Lung (tissue), 12 donors: ENCODE results near the gene CST7. TPM values are rescaled to one million over a fixed set of nuclear protein-coding genes. Genes with fewer than 3 reads are reported as not detected.

Experiments used
- ATAC-seq: fragments of 200-7000 bp; cut with Tn5 transposase; one replicate; pipeline ENCODE4 v1.9.1; 2020; ENCODE audit warnings: moderate number of reproducible peaks; ENCODE audit not compliant: insufficient read depth, low FRiP score
- DNase-seq, 3 donors: peaks; one replicate each; pipeline ENCODE4 v3.0.0-alpha.2; 2013 to 2017
- H3K27ac ChIP-seq, 2 donors: one replicate each; pipeline ENCODE4 v1.5.1; 2013; ENCODE audit warnings: mild to moderate bottlenecking in 2 of 2, moderate library complexity in 2 of 2, control low read depth in 1 of 2, inconsistent platforms in 1 of 2, low read depth in 1 of 2, low read length in 1 of 2
- H3K27me3 ChIP-seq, 3 donors: one replicate each; pipeline ENCODE4 v1.5.1; 2013; ENCODE audit warnings: low read length in 2 of 3; ENCODE audit not compliant: control insufficient read depth in 3 of 3, insufficient read depth in 3 of 3
- H3K36me3 ChIP-seq, 4 donors: one replicate each; pipeline ENCODE4 v1.5.1; 2013; ENCODE audit warnings: low read length in 4 of 4, mild to moderate bottlenecking in 1 of 4, moderate library complexity in 1 of 4; ENCODE audit not compliant: control insufficient read depth in 4 of 4, insufficient read depth in 4 of 4
- H3K4me1 ChIP-seq, 5 donors: one replicate each; pipeline ENCODE4 v1.5.1; 2013; ENCODE audit warnings: low read length in 5 of 5, mild to moderate bottlenecking in 2 of 5, moderate library complexity in 1 of 5; ENCODE audit not compliant: control insufficient read depth in 5 of 5, insufficient read depth in 5 of 5
- H3K4me3 ChIP-seq: one replicate; pipeline ENCODE4 v1.5.1; 2013; ENCODE audit warnings: mild to moderate bottlenecking, control low read depth, moderate library complexity
- H3K9ac ChIP-seq, 2 donors: one replicate each; pipeline ENCODE4 v1.5.1; 2013; ENCODE audit warnings: low read length in 2 of 2, control low read depth in 1 of 2; ENCODE audit not compliant: insufficient read depth in 1 of 2
- H3K9me3 ChIP-seq, 4 donors: one replicate each; pipeline ENCODE4 v1.5.1; 2013; ENCODE audit warnings: low read length in 3 of 4, mild to moderate bottlenecking in 1 of 4, moderate library complexity in 1 of 4; ENCODE audit not compliant: control insufficient read depth in 4 of 4, insufficient read depth in 3 of 4
- CTCF ChIP-seq: IDR thresholded peaks from 2 replicates; pipeline ENCODE4 v1.5.1; 2012; ENCODE audit warnings: mild to moderate bottlenecking; ENCODE audit errors: control extremely low read depth, extremely low read depth
- WGBS, 2 donors: extraction: QIAGEN DNeasy Blood & Tissue Kit; methylation state at CpG; one replicate each; pipeline ENCODE4 v1.1.7; 2013; 5-methylcytosine and 5-hydroxymethylcytosine counted together
- polyA plus RNA-seq, 2 donors: library from polyadenylated mRNA; stranded (reverse); fragments of 200-250 nt; gene quantifications; one replicate each; pipeline ENCODE4 v1.2.1, GENCODE V29; 2013
- total RNA-seq, 2 donors: library from RNA; depleted of rRNA in 1 of 2; stranded (reverse); fragments of >200 nt in 1 of 2; gene quantifications; one replicate each; pipeline ENCODE4 v1.2.1, GENCODE V29; 2014 to 2021
- donor health status: control.
- donor health status: control.
- donor health status: Bipolar disorder and iron deficiency.
- donor health status: healthy.
- donor health status: DM: yes; HTN: yes; CAD: no.

The CST7 gene
- total and polyA plus RNA-seq, 4 donors, result 4.7 to 119 (median 8.4) TPM

GRCh38 chr20:24934716-24935115 lies 14.4 kb upstream of the CST7 start:
- Histone ChIP-seq H3K36me3 (no peaks in the 10 kb centered on the region), H3K27me3 (no peaks in the 10 kb centered on the region), H3K4me3 (no peak overlapping the region), H3K4me1 (peaks cover 0 to 4% (median 0%) of the 10 kb centered on the region in 5 donors), H3K9me3 (peaks cover 0 to 8% (median 0%) of the 10 kb centered on the region in 4 donors), H3K9ac (no peak overlapping the region), H3K27ac (no peak overlapping the region)
- ATAC-seq (no peak), DNase-seq (no peak)
- WGBS, 2 donors, result 84 to 85% methylated on average over 3 of the region's 3 CpGs
- no peak for TF ChIP-seq CTCF

GRCh38 chr20:24935140-24935539 lies 13.9 kb upstream of the CST7 start:
- no peak for DNase-seq
- Histone ChIP-seq H3K27me3 (no peaks in the 10 kb centered on the region), H3K9ac (no peak overlapping the region), H3K4me3 (no peak overlapping the region), H3K36me3 (no peaks in the 10 kb centered on the region), H3K9me3 (peaks cover 0 to 8% (median 0%) of the 10 kb centered on the region in 4 donors), H3K4me1 (peaks cover 0 to 4% (median 0%) of the 10 kb centered on the region in 5 donors), H3K27ac (no peak overlapping the region)
- no peak for TF ChIP-seq CTCF
- WGBS, 2 donors, result 79 to 88% methylated on average over 3 of the region's 3 CpGs
- ATAC-seq, result no peak

GRCh38 chr20:24935766-24936525 lies 13.1 kb upstream of the CST7 start:
- Histone ChIP-seq H3K9me3 (peaks cover 0 to 8% (median 0%) of the 10 kb centered on the region in 4 donors), H3K9ac (no peak overlapping the region), H3K4me3 (no peak overlapping the region), H3K4me1 (peaks cover 0 to 4% (median 0%) of the 10 kb centered on the region in 5 donors), H3K27ac (no peak overlapping the region), H3K36me3 (no peaks in the 10 kb centered on the region), H3K27me3 (no peaks in the 10 kb centered on the region)
- 92% methylated on average over 4 of the region's 4 CpGs for WGBS, 2 donors
- TF ChIP-seq CTCF, result no peak
- ATAC-seq, result no peak
- peak in 1 of 3 donors; percentile 4 for DNase-seq
